ENCODE data around the gene CERT1.

- TF ChIP-seq CTCF (IDR thresholded peaks at IDR 0.05) (no peak), POLR2A (IDR thresholded peaks at IDR 0.05) (no peak)
Measured at GRCh38 chr5:75526070-75526469, 14.6 kb upstream of the CERT1 start.
